Activated naive CD8-positive, alpha-beta T cell treated with anti-CD3 and anti-CD28 coated beads, Interleukin-2, amount 10 ng/mL, durations not matched to agents 7 days and 5 days (primary cell): ENCODE data around the gene ASF1B. TPM values are rescaled to one million over a fixed set of nuclear protein-coding genes. Genes with fewer than 3 reads are reported as not detected.

Source experiments
- ATAC-seq: fragments of 150-1000 bp; cut with Tn5 transposase; one replicate; pipeline ENCODE4 v1.10.0; 2021; ENCODE audit warnings: low read depth, moderate library complexity
- POLR2A ChIA-PET: fragments of 350-600 bp; sonication (Branson Sonifier 250); formaldehyde crosslinking; loops from one replicate; lab custom pipeline; 2021; ENCODE audit warnings: antibody characterized with exemption; lab: Charles Lee
- DNase-seq: peaks from one replicate; pipeline ENCODE4 v3.0.0; 2021
- H3K27ac Mint-ChIP-seq: one replicate; pipeline ENCODE4 v1.8.0; 2022; ENCODE audit warnings: mild to moderate bottlenecking, mixed read lengths
- H3K27me3 Mint-ChIP-seq: one replicate; pipeline ENCODE4 v1.8.0; 2022; ENCODE audit warnings: mild to moderate bottlenecking, moderate library complexity, mixed read lengths
- H3K36me3 Mint-ChIP-seq: one replicate; pipeline ENCODE4 v1.8.0; 2021; ENCODE audit warnings: mild to moderate bottlenecking, mixed read lengths
- H3K4me1 Mint-ChIP-seq: one replicate; pipeline ENCODE4 v1.8.0; 2021; ENCODE audit warnings: mixed read lengths
- H3K4me3 Mint-ChIP-seq: one replicate; pipeline ENCODE4 v1.8.0; 2022; ENCODE audit warnings: mild to moderate bottlenecking, moderate library complexity, mixed read lengths
- H3K9me3 Mint-ChIP-seq: one replicate; pipeline ENCODE4 v1.8.0; 2021; ENCODE audit warnings: mixed read lengths
- total RNA-seq, 2 experiments: library from RNA; stranded (reverse); gene quantifications; one replicate each; pipeline ENCODE4 v1.2.3, GENCODE V29; 2021

Gene ASF1B
- total RNA-seq, 2 experiments from 2014 or later: 75.3 to 82.4 TPM

GRCh38 chr19:14091813-14092462 lies 44.5 kb downstream of the ASF1B start:
- H3K9me3 Mint-ChIP-seq: peaks cover 6% of the 10 kb centered on the region
- peak overlapping the region; percentile 100 for H3K4me3 Mint-ChIP-seq
- ATAC-seq (peak; percentile 10), DNase-seq (peak; percentile 73)
- POLR2A ChIA-PET: interaction anchor here (0.8 to 1.7 kb wide), 5 partner anchors 10 to 45 kb away, joined by 3 to 12 read pairs (median 4); partner anchors contain the start of genes ASF1B and PRKACA
- H3K27me3 Mint-ChIP-seq: no peaks in the 10 kb centered on the region
- H3K27ac Mint-ChIP-seq: peak overlapping the region; percentile 99
- peaks cover 30% of the 10 kb centered on the region for H3K36me3 Mint-ChIP-seq
- H3K4me1 Mint-ChIP-seq: peaks cover 13% of the 10 kb centered on the region

GRCh38 chr19:14091081-14091812 lies 45.1 kb downstream of the ASF1B start:
- peaks cover 26% of the 10 kb centered on the region for H3K36me3 Mint-ChIP-seq
- peaks cover 6% of the 10 kb centered on the region for H3K9me3 Mint-ChIP-seq
- H3K27ac Mint-ChIP-seq: peak overlapping the region; percentile 99
- DNase-seq: peak; percentile 86
- POLR2A ChIA-PET: interaction anchor here (0.8 to 1.7 kb wide), 4 partner anchors 9 to 45 kb away, joined by 4 to 12 read pairs (median 5); partner anchors contain the start of genes ASF1B and PRKACA
- peak; percentile 75 for ATAC-seq
- H3K27me3 Mint-ChIP-seq: no peaks in the 10 kb centered on the region
- peaks cover 12% of the 10 kb centered on the region for H3K4me1 Mint-ChIP-seq
- peak overlapping the region; percentile 100 for H3K4me3 Mint-ChIP-seq

- POLR2A ChIA-PET: interaction anchor here (1.0 to 1.7 kb wide), 3 partner anchors 9 to 46 kb away, joined by 3 to 12 read pairs (median 9); partner anchors contain the start of gene ASF1B
These were observed 45.8 kb downstream of the ASF1B start, which contains the start of gene SAMD1 for GRCh38 chr19:14090509-14091080. TSS of gene SAMD1 (minus strand) at chr19:14090751.

GRCh38 chr19:14089662-14090508 lies 46.5 kb downstream of the ASF1B start:
- DNase-seq (peak; percentile 70), ATAC-seq (peak; percentile 6)
- H3K27me3 Mint-ChIP-seq: no peaks in the 10 kb centered on the region
- H3K36me3 Mint-ChIP-seq: peaks cover 26% of the 10 kb centered on the region
- H3K4me1 Mint-ChIP-seq: peaks cover 12% of the 10 kb centered on the region
- H3K9me3 Mint-ChIP-seq: peaks cover 6% of the 10 kb centered on the region
- no peak overlapping the region for H3K27ac Mint-ChIP-seq
- H3K4me3 Mint-ChIP-seq: peak overlapping the region; percentile 78
- POLR2A ChIA-PET: interaction anchor here (0.6 to 1.0 kb wide), 3 partner anchors 9 to 224 kb away, joined by 3 to 9 read pairs (median 3); no protein-coding TSS in a partner anchor

More at GRCh38 chr19:14090509-14091080, 45.8 kb downstream of the ASF1B start, which contains the start of gene SAMD1:
- Mint-ChIP-seq H3K4me1 (peaks cover 12% of the 10 kb centered on the region), H3K27ac (peak within 1 kb of the TSS; percentile 99), H3K36me3 (peaks cover 26% of the 10 kb centered on the region), H3K9me3 (peaks cover 6% of the 10 kb centered on the region), H3K27me3 (no peaks in the 10 kb centered on the region), H3K4me3 (peak within 1 kb of the TSS; percentile 100)
- ATAC-seq (peak; percentile 48), DNase-seq (peak; percentile 81)

- no peak overlapping the region for H3K27ac Mint-ChIP-seq
- peaks cover 12% of the 10 kb centered on the region for H3K4me1 Mint-ChIP-seq
- peaks cover 6% of the 10 kb centered on the region for H3K9me3 Mint-ChIP-seq
- H3K4me3 Mint-ChIP-seq: peak overlapping the region; percentile 66
- ATAC-seq (no peak), DNase-seq (no peak)
- POLR2A ChIA-PET: no interaction called here
- H3K27me3 Mint-ChIP-seq: no peaks in the 10 kb centered on the region
- H3K36me3 Mint-ChIP-seq: peaks cover 22% of the 10 kb centered on the region
These were observed 47.1 kb downstream of the ASF1B start for GRCh38 chr19:14089412-14089661.

GRCh38 chr19:14088634-14089411 lies 47.6 kb downstream of the ASF1B start:
- peaks cover 6% of the 10 kb centered on the region for H3K9me3 Mint-ChIP-seq
- peaks cover 21% of the 10 kb centered on the region for H3K36me3 Mint-ChIP-seq
- peaks cover 12% of the 10 kb centered on the region for H3K4me1 Mint-ChIP-seq
- DNase-seq: no peak
- H3K4me3 Mint-ChIP-seq: peak overlapping the region; percentile 66
- no peak overlapping the region for H3K27ac Mint-ChIP-seq
- POLR2A ChIA-PET: no interaction called here
- no peak for ATAC-seq
- H3K27me3 Mint-ChIP-seq: no peaks in the 10 kb centered on the region

GRCh38 chr19:14086098-14086497 lies 50.3 kb downstream of the ASF1B start:
- Mint-ChIP-seq H3K36me3 (peaks cover 5% of the 10 kb centered on the region), H3K4me1 (peaks cover 5% of the 10 kb centered on the region), H3K27me3 (no peaks in the 10 kb centered on the region), H3K9me3 (no peaks in the 10 kb centered on the region), H3K27ac (no peak overlapping the region), H3K4me3 (no peak overlapping the region)
- DNase-seq (no peak), ATAC-seq (no peak)
- POLR2A ChIA-PET: no interaction called here

- H3K27ac Mint-ChIP-seq: no peak within 1 kb of the TSS
These were observed 50.9 kb downstream of the ASF1B start, which contains the start of gene C19orf67 for GRCh38 chr19:14085309-14085995. TSS of gene C19orf67 (minus strand) at chr19:14085783. CDS start at chr19:14085627, 156 bp downstream.

GRCh38 chr19:14082675-14082960 lies 53.8 kb downstream of the ASF1B start:
- H3K27ac Mint-ChIP-seq: no peak overlapping the region
- H3K4me1 Mint-ChIP-seq: peaks cover 9% of the 10 kb centered on the region
- peak overlapping the region; percentile 94 for H3K4me3 Mint-ChIP-seq
- ATAC-seq: no peak
- no peaks in the 10 kb centered on the region for H3K36me3 Mint-ChIP-seq
- H3K9me3 Mint-ChIP-seq: no peaks in the 10 kb centered on the region
- DNase-seq: no peak
- POLR2A ChIA-PET: interaction anchor here (0.7 to 4.3 kb wide), 7 partner anchors 9 to 447 kb away, joined by 3 to 16 read pairs (median 3); partner anchors contain the start of genes PRKACA and RFX1
- no peaks in the 10 kb centered on the region for H3K27me3 Mint-ChIP-seq

More at GRCh38 chr19:14085309-14085995, 50.9 kb downstream of the ASF1B start, which contains the start of gene C19orf67:
- peaks cover 5% of the 10 kb centered on the region for H3K36me3 Mint-ChIP-seq
- no peaks in the 10 kb centered on the region for H3K9me3 Mint-ChIP-seq
- H3K4me1 Mint-ChIP-seq: peaks cover 7% of the 10 kb centered on the region
- POLR2A ChIA-PET: no interaction called here
- ATAC-seq (no peak), DNase-seq (no peak)
- no peak within 1 kb of the TSS for H3K4me3 Mint-ChIP-seq
- no peaks in the 10 kb centered on the region for H3K27me3 Mint-ChIP-seq

- Mint-ChIP-seq H3K27ac (peak overlapping the region; percentile 97), H3K36me3 (no peaks in the 10 kb centered on the region), H3K4me1 (peaks cover 9% of the 10 kb centered on the region), H3K4me3 (peak overlapping the region; percentile 94), H3K27me3 (no peaks in the 10 kb centered on the region), H3K9me3 (no peaks in the 10 kb centered on the region)
- DNase-seq (no peak), ATAC-seq (no peak)
- POLR2A ChIA-PET: interaction anchor here (0.5 to 4.3 kb wide), 16 partner anchors 8 to 448 kb away, joined by 3 to 16 read pairs (median 4); partner anchors contain the start of genes ASF1B, IL27RA, PRKACA and RFX1
These were observed 54.4 kb downstream of the ASF1B start for GRCh38 chr19:14081797-14082674.
